ENCODE measurements around the gene AGO3.

AGO3 gene

DNA sequence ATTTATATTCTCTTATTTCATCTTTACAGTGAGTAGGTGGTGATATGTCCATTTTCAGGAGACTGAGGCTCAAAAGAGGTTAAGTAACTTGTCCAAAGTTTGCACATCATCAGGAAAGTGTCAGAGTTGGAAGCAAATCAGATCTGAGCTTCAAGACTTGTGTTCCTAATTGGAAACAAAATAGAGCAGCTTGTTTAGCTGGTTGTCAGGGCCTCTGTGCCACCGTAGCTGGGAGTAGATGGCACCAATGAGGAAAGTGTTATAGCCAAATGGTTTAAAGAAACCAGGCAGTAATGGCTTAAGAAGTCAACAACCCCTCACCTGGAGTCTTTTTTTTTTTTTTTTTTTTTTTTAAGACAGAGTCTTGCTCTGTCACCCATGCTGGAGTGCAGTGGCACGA is 28.2 kb upstream of the AGO3 start:
- no peak overlapping the region for H3K9ac ChIP-seq (ENCODE audit: low read length)
- no peak overlapping the region for H3K14ac ChIP-seq (ENCODE audit: low read length)
- H3K27me3 ChIP-seq (ENCODE audit: insufficient read depth, low read length), result no peaks in the 10 kb centered on the region
- no peak overlapping the region for H3K23ac ChIP-seq (ENCODE audit: low read length)
- peaks cover 18 to 35% of the 10 kb centered on the region in 2 experiments for H3K36me3 ChIP-seq (ENCODE audit: control insufficient read depth in 1 of 2, insufficient read depth in 2 of 2, low read length in 2 of 2)
- H3K4me2 ChIP-seq (ENCODE audit: low read length), result no peak overlapping the region
- no peak for DNase-seq
- H3K4ac ChIP-seq (ENCODE audit: low read depth, low read length), result no peak overlapping the region
- no peak overlapping the region for H2AK5ac ChIP-seq (ENCODE audit: low read length)
- no peak overlapping the region for H2BK120ac ChIP-seq (ENCODE audit: insufficient read depth, low read length, poor library complexity)
- H2BK5ac ChIP-seq (ENCODE audit: low read depth, low read length, poor library complexity), result no peak overlapping the region
- no peak overlapping the region for H4K8ac ChIP-seq (ENCODE audit: low read depth, low read length)
- no peak overlapping the region for H3K18ac ChIP-seq (ENCODE audit: low read length)
- H3K4me3 ChIP-seq (ENCODE audit: low read depth, low read length), result no peak overlapping the region
- H3K4me1 ChIP-seq (ENCODE audit: control insufficient read depth in 1 of 2, insufficient read depth in 2 of 2, low read length in 2 of 2), result no peaks in the 10 kb centered on the region
- no peak overlapping the region for H4K12ac ChIP-seq (ENCODE audit: low read depth, low read length)
- no peak overlapping the region for H2AFZ ChIP-seq (ENCODE audit: insufficient read depth, low read length, poor library complexity)
- H3K79me2 ChIP-seq (ENCODE audit: control insufficient read depth, insufficient read depth, low read length, poor library complexity), result no peaks in the 10 kb centered on the region
- no peak overlapping the region for H3K27ac ChIP-seq (ENCODE audit: low read depth, low read length)
- H4K91ac ChIP-seq (ENCODE audit: low read depth, low read length), result no peak overlapping the region
- no peak overlapping the region for H2BK12ac ChIP-seq (ENCODE audit: low read length)
- H3K9me3 ChIP-seq (ENCODE audit: insufficient read depth, low read depth, low read length), result no peaks in the 10 kb centered on the region
- no peaks in the 10 kb centered on the region for H3K79me1 ChIP-seq (ENCODE audit: low read length)
- WGBS (ENCODE audit: extremely low coverage, insufficient coverage, insufficient read length), result no CpG with 5 or more reads among the region's 2 CpGs

GRCh38 chr1:35914717-35915116 is 16.2 kb upstream of the AGO3 start:
- Histone ChIP-seq H3K79me1 (ENCODE audit: low read length) (no peaks in the 10 kb centered on the region), H3K18ac (ENCODE audit: low read length) (no peak overlapping the region), H3K4me3 (ENCODE audit: low read depth, low read length) (no peak overlapping the region), H3K9me3 (ENCODE audit: insufficient read depth, low read depth, low read length) (no peaks in the 10 kb centered on the region), H3K9ac (ENCODE audit: low read length) (no peak overlapping the region), H3K27ac (ENCODE audit: low read depth, low read length) (no peak overlapping the region), H2BK5ac (ENCODE audit: low read depth, low read length, poor library complexity) (no peak overlapping the region), H2AFZ (ENCODE audit: insufficient read depth, low read length, poor library complexity) (no peak overlapping the region), H3K4ac (ENCODE audit: low read depth, low read length) (no peak overlapping the region), H2BK120ac (ENCODE audit: insufficient read depth, low read length, poor library complexity) (no peak overlapping the region), H4K8ac (ENCODE audit: low read depth, low read length) (no peak overlapping the region), H4K91ac (ENCODE audit: low read depth, low read length) (no peak overlapping the region), H3K4me1 (ENCODE audit: control insufficient read depth in 1 of 2, insufficient read depth in 2 of 2, low read length in 2 of 2) (no peaks in the 10 kb centered on the region), H4K12ac (ENCODE audit: low read depth, low read length) (no peak overlapping the region), H3K4me2 (ENCODE audit: low read length) (no peak overlapping the region), H3K79me2 (ENCODE audit: control insufficient read depth, insufficient read depth, low read length, poor library complexity) (no peaks in the 10 kb centered on the region), H2BK12ac (ENCODE audit: low read length) (no peak overlapping the region), H3K23ac (ENCODE audit: low read length) (no peak overlapping the region), H3K36me3 (ENCODE audit: control insufficient read depth in 1 of 2, insufficient read depth in 2 of 2, low read length in 2 of 2) (peaks cover 32 to 55% of the 10 kb centered on the region in 2 experiments), H3K14ac (ENCODE audit: low read length) (no peak overlapping the region), H3K27me3 (ENCODE audit: insufficient read depth, low read length) (no peaks in the 10 kb centered on the region), H2AK5ac (ENCODE audit: low read length) (no peak overlapping the region)
- no peak for DNase-seq
- WGBS (ENCODE audit: extremely low coverage, insufficient coverage, insufficient read length), result no CpG with 5 or more reads among the region's 1 CpG

DNA sequence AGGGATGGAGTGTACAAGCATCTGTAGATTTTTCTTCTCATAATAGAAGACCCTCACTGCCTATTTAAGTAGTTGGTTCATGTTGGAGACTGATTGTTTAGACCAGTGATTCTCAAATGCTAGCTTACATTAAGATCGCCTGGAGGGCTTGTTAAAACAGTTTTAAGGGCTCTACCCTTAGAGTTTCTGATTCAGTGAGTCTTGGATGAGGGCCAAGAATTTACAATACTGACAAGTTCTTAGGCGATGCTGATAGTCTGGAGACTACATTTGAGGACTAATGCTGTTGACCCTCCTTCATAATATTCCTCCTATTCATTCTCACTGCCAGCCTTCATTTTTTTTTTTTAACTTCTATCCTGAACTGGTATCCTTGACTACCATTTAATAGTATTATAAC is 15.2 kb upstream of the AGO3 start:
- H2AFZ ChIP-seq (ENCODE audit: insufficient read depth, low read length, poor library complexity), result no peak overlapping the region
- H3K9ac ChIP-seq (ENCODE audit: low read length), result no peak overlapping the region
- DNase-seq, result no peak
- no peak overlapping the region for H3K27ac ChIP-seq (ENCODE audit: low read depth, low read length)
- H3K36me3 ChIP-seq (ENCODE audit: control insufficient read depth in 1 of 2, insufficient read depth in 2 of 2, low read length in 2 of 2), result peaks cover 34 to 59% of the 10 kb centered on the region in 2 experiments
- H3K18ac ChIP-seq (ENCODE audit: low read length), result no peak overlapping the region
- H2BK12ac ChIP-seq (ENCODE audit: low read length), result no peak overlapping the region
- no peaks in the 10 kb centered on the region for H3K27me3 ChIP-seq (ENCODE audit: insufficient read depth, low read length)
- no peaks in the 10 kb centered on the region for H3K9me3 ChIP-seq (ENCODE audit: insufficient read depth, low read depth, low read length)
- H3K4me3 ChIP-seq (ENCODE audit: low read depth, low read length), result no peak overlapping the region
- no peak overlapping the region for H2AK5ac ChIP-seq (ENCODE audit: low read length)
- no peaks in the 10 kb centered on the region for H3K79me2 ChIP-seq (ENCODE audit: control insufficient read depth, insufficient read depth, low read length, poor library complexity)
- no peak overlapping the region for H4K8ac ChIP-seq (ENCODE audit: low read depth, low read length)
- no CpG with 5 or more reads among the region's 2 CpGs for WGBS (ENCODE audit: extremely low coverage, insufficient coverage, insufficient read length)
- H4K91ac ChIP-seq (ENCODE audit: low read depth, low read length), result no peak overlapping the region
- H2BK5ac ChIP-seq (ENCODE audit: low read depth, low read length, poor library complexity), result no peak overlapping the region
- no peak overlapping the region for H3K23ac ChIP-seq (ENCODE audit: low read length)
- H2BK120ac ChIP-seq (ENCODE audit: insufficient read depth, low read length, poor library complexity), result no peak overlapping the region
- no peak overlapping the region for H3K14ac ChIP-seq (ENCODE audit: low read length)
- no peak overlapping the region for H3K4ac ChIP-seq (ENCODE audit: low read depth, low read length)
- no peaks in the 10 kb centered on the region for H3K79me1 ChIP-seq (ENCODE audit: low read length)
- no peaks in the 10 kb centered on the region for H3K4me1 ChIP-seq (ENCODE audit: control insufficient read depth in 1 of 2, insufficient read depth in 2 of 2, low read length in 2 of 2)
- no peak overlapping the region for H3K4me2 ChIP-seq (ENCODE audit: low read length)
- H4K12ac ChIP-seq (ENCODE audit: low read depth, low read length), result no peak overlapping the region

DNA sequence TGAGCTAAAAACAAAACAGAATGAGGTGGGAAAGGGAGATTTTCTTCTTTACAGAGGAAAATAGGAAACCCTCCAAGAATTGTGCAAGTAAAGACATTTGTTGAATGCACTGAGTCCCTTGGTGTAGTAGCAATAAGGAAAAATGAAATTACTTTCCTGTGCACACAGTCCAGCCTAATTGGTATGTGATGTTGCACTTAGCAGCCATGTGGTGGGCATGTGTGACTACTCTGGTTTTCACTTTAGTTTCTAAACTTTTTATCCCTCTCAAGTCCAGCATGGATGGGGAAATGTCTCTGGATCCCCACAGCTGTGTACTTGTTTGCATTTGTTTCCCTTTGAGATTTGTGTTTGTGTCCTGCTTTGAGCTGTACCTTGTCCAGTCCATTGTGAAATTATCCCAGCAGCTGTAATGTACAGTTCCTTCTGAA is 7.1 kb upstream of the AGO3 start:
- H4K12ac ChIP-seq (ENCODE audit: low read depth, low read length), result no peak overlapping the region
- no peak overlapping the region for H3K18ac ChIP-seq (ENCODE audit: low read length)
- no peak overlapping the region for H2BK120ac ChIP-seq (ENCODE audit: insufficient read depth, low read length, poor library complexity)
- no peak overlapping the region for H3K4ac ChIP-seq (ENCODE audit: low read depth, low read length)
- no peaks in the 10 kb centered on the region for H3K9me3 ChIP-seq (ENCODE audit: insufficient read depth, low read depth, low read length)
- H3K36me3 ChIP-seq (ENCODE audit: control insufficient read depth in 1 of 2, insufficient read depth in 2 of 2, low read length in 2 of 2), result peaks cover 12 to 27% of the 10 kb centered on the region in 2 experiments
- H3K14ac ChIP-seq (ENCODE audit: low read length), result no peak overlapping the region
- H3K79me1 ChIP-seq (ENCODE audit: low read length), result no peaks in the 10 kb centered on the region
- H3K27ac ChIP-seq (ENCODE audit: low read depth, low read length), result no peak overlapping the region
- H3K9ac ChIP-seq (ENCODE audit: low read length), result no peak overlapping the region
- H3K79me2 ChIP-seq (ENCODE audit: control insufficient read depth, insufficient read depth, low read length, poor library complexity), result no peaks in the 10 kb centered on the region
- H3K23ac ChIP-seq (ENCODE audit: low read length), result no peak overlapping the region
- no peak overlapping the region for H3K4me3 ChIP-seq (ENCODE audit: low read depth, low read length)
- no peaks in the 10 kb centered on the region for H3K27me3 ChIP-seq (ENCODE audit: insufficient read depth, low read length)
- DNase-seq, result no peak
- H4K91ac ChIP-seq (ENCODE audit: low read depth, low read length), result no peak overlapping the region
- no peak overlapping the region for H3K4me2 ChIP-seq (ENCODE audit: low read length)
- H4K8ac ChIP-seq (ENCODE audit: low read depth, low read length), result no peak overlapping the region
- H2BK12ac ChIP-seq (ENCODE audit: low read length), result no peak overlapping the region
- no peaks in the 10 kb centered on the region for H3K4me1 ChIP-seq (ENCODE audit: control insufficient read depth in 1 of 2, insufficient read depth in 2 of 2, low read length in 2 of 2)
- no peak overlapping the region for H2BK5ac ChIP-seq (ENCODE audit: low read depth, low read length, poor library complexity)
- no peak overlapping the region for H2AK5ac ChIP-seq (ENCODE audit: low read length)
- H2AFZ ChIP-seq (ENCODE audit: insufficient read depth, low read length, poor library complexity), result no peak overlapping the region
